OCI-LY1 (cell line): ENCODE measurements around the gene PPP4R3A.

Source experiments
- EZH2 ChIP-seq: fragments of 200-600 bp; sonication (generic), shearing (Covaris generic); IDR thresholded peaks from 2 replicates; pipeline ENCODE4 v1.8.0; 2017; ENCODE audit warnings: borderline replicate concordance, mixed run types, mild to moderate bottlenecking, antibody characterized with exemption, low read length, moderate library complexity, mixed read lengths
- TF ChIP-seq, protein P1 (sequence below): fragments of 200-600 bp; sonication (generic), shearing (Covaris generic); IDR thresholded peaks from 2 replicates; pipeline ENCODE4 v1.5.1; 2017; ENCODE audit warnings: mild to moderate bottlenecking, antibody characterized with exemption, low read length, moderate library complexity, mixed read lengths

DNA sequence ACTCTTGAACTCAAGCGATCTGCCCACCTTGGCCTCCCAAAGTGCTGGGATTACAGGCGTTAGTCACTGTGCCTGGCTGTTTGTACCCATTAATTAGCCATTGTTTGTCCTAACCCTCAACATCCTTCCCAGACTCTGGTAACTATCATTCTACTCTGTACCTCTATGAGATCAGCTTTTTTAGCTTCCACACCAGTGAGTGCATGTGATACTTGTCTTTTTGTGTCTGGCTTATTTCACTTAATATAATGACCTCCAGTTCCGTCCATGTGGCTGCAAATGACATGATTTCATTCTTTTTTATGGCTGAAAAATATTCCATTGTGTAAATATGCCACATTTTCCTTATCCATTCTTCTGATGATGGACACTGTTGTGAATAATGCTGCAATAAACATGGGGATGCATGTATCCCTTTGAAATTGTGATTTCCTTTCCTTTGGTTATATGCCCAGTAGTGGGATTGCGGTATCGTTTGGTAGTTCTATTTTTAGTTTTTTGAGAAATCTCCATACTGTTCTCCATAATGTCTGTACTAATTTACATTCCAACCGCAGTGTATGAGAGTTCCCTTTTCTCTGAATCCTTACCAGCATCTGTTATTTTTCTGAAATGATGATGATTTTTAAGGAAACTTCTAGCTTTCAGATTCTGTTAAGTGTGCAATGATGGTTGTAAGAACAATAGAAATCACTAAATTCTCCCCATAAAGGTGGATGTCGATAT, 6.7 kb upstream of the PPP4R3A start:
- TF ChIP-seq, protein P1, sequence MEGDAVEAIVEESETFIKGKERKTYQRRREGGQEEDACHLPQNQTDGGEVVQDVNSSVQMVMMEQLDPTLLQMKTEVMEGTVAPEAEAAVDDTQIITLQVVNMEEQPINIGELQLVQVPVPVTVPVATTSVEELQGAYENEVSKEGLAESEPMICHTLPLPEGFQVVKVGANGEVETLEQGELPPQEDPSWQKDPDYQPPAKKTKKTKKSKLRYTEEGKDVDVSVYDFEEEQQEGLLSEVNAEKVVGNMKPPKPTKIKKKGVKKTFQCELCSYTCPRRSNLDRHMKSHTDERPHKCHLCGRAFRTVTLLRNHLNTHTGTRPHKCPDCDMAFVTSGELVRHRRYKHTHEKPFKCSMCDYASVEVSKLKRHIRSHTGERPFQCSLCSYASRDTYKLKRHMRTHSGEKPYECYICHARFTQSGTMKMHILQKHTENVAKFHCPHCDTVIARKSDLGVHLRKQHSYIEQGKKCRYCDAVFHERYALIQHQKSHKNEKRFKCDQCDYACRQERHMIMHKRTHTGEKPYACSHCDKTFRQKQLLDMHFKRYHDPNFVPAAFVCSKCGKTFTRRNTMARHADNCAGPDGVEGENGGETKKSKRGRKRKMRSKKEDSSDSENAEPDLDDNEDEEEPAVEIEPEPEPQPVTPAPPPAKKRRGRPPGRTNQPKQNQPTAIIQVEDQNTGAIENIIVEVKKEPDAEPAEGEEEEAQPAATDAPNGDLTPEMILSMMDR = no peak
- no peak for TF ChIP-seq EZH2
